DND-41 (cell line): ENCODE measurements around the gene MAP2K5.

Experiments used
- EZH2 ChIP-seq: IDR thresholded peaks from 3 replicates; pipeline ENCODE4 v1.6.1; 2012; ENCODE audit warnings: borderline replicate concordance, low read depth, mild to moderate bottlenecking, moderate library complexity, low read length, inconsistent platforms; ENCODE audit not compliant: severe bottlenecking
- TF ChIP-seq, protein P1 (sequence below): IDR thresholded peaks from 2 replicates; pipeline ENCODE4 v1.5.1; 2012; ENCODE audit warnings: borderline replicate concordance, low read length, moderate library complexity, mild to moderate bottlenecking; ENCODE audit not compliant: poor library complexity, severe bottlenecking; ENCODE audit errors: extremely low read depth

DNA sequence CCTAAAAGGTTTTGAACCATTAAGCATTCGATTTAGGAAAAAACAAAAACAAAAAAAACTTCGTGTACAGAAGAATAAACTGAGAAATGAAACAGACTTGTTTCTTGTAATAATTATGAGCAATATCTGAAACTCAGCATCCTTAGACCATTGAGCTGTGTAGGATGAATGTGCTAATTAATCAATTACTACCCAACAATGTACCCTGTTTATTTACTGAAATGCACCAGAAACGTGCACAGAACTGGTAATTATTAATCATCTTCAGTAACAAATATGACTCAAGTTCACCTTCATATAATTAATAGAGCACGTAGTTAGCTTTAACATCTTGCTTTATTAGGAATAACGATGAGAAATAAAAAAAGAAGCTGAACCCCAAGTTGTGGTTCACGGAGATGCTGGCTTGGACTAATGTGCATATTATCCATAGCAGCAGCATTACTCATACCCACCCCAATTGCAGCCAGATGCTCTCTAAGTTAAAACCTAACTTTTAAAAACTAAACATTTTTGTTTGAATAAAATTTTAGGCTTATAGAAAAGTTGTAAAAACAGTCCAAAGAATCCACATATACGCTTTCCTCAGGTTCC lies 31.8 kb upstream of the MAP2K5 start:
- TF ChIP-seq, protein P1, sequence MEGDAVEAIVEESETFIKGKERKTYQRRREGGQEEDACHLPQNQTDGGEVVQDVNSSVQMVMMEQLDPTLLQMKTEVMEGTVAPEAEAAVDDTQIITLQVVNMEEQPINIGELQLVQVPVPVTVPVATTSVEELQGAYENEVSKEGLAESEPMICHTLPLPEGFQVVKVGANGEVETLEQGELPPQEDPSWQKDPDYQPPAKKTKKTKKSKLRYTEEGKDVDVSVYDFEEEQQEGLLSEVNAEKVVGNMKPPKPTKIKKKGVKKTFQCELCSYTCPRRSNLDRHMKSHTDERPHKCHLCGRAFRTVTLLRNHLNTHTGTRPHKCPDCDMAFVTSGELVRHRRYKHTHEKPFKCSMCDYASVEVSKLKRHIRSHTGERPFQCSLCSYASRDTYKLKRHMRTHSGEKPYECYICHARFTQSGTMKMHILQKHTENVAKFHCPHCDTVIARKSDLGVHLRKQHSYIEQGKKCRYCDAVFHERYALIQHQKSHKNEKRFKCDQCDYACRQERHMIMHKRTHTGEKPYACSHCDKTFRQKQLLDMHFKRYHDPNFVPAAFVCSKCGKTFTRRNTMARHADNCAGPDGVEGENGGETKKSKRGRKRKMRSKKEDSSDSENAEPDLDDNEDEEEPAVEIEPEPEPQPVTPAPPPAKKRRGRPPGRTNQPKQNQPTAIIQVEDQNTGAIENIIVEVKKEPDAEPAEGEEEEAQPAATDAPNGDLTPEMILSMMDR = no peak
- TF ChIP-seq EZH2 = no peak
